Measurements from ENCODE around the gene LPP. TPM values are rescaled to one million over a fixed set of nuclear protein-coding genes. Genes with fewer than 3 reads are reported as not detected.
"Not testable (repeated sequence)": the region's sequence is repeated elsewhere in the genome, so short reads cannot be mapped to it uniquely, and the experiment has no call there.

Gene LPP
- polyA plus RNA-seq, 2 donors = 10.5 to 12.9 TPM

DNA sequence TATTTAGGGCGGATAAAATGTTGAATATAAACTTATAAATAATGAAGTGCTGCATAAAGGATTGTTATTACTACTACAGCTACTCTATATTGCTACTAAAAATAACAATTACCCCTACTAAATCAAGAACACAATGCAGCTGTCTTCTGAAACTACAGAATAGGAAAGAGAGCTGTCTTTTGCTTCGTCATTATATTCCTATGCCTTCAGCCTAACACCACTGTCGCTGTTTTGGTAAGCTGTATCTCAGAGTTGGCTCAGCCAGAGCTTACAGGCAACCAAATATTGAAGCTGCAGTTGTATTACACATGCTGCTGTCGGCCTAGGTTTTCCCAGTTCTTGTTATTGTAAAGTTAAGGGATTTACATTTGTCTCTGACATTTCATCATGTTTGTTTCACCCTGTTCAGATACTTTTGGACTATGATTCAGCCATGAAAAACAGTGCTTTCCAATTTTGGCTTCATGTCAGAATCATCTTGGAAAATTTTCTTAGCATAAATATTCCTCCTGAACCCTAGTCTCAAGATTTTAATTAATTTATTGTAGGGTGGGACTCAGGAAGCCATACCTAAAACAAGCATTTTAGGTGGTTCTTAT, 31.3 kb upstream of the LPP start:
- Histone ChIP-seq H3K4me3 (ENCODE audit: low read depth in 1 of 2, low read length in 2 of 2) (no peak overlapping the region), H3K4me1 (ENCODE audit: control insufficient read depth in 2 of 2, insufficient read depth in 2 of 2, low read length in 1 of 2) (no peaks in the 10 kb centered on the region), H3K27me3 (ENCODE audit: control insufficient read depth in 1 of 2, insufficient read depth in 2 of 2, low read length in 2 of 2) (no peaks in the 10 kb centered on the region), H3K27ac (ENCODE audit: low read depth in 2 of 2, low read length in 1 of 2) (no peak overlapping the region), H3K36me3 (ENCODE audit: control insufficient read depth in 2 of 2, insufficient read depth in 2 of 2, low read length in 1 of 2) (no peaks in the 10 kb centered on the region), H3K9me3 (ENCODE audit: control insufficient read depth in 2 of 2, insufficient read depth in 1 of 2, low read depth in 1 of 2, low read length in 1 of 2) (no peaks in the 10 kb centered on the region)
- WGBS, 2 donors = 80% methylated on average over 4 of the region's 4 CpGs

DNA sequence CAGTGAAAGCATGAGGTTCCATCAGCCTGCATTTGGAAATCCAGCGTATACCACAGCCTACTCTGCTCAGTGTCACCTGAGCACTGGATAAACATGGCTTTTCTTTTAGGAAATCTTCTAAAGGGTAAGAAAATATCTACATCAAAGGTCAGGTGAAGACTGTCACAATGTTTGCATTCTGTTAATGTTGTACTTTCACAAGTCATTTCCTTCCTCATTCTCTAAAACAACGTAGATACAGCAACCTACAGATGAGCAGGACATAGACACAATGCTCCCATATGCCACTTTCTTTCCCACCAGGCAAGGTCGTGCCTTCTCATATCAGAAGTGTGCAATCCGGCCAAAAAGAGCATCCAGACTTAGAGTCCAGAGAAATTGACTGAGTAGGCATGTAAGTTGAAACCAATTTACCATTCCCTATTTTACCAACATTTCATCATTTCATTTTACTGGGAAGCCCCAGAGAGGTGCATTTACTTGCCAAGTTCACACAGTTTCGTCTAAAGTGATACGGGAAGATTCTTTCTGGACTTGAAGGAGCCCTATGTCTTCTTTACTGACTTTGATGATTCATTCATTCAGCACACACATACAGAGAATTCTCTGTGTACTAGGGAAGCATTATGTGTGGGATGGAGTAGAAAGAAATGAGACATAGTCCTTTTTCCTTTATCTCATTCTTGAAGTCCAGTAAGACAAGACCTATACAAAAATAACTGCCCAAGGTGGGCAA, 30.6 kb upstream of the LPP start:
- H3K27ac ChIP-seq (ENCODE audit: low read depth in 2 of 2, low read length in 1 of 2) = no peak overlapping the region
- H3K4me1 ChIP-seq (ENCODE audit: control insufficient read depth in 2 of 2, insufficient read depth in 2 of 2, low read length in 1 of 2) = no peaks in the 10 kb centered on the region
- H3K36me3 ChIP-seq (ENCODE audit: control insufficient read depth in 2 of 2, insufficient read depth in 2 of 2, low read length in 1 of 2) = no peaks in the 10 kb centered on the region
- H3K4me3 ChIP-seq (ENCODE audit: low read depth in 1 of 2, low read length in 2 of 2) = no peak overlapping the region
- H3K9me3 ChIP-seq (ENCODE audit: control insufficient read depth in 2 of 2, insufficient read depth in 1 of 2, low read depth in 1 of 2, low read length in 1 of 2) = no peaks in the 10 kb centered on the region
- H3K27me3 ChIP-seq (ENCODE audit: control insufficient read depth in 1 of 2, insufficient read depth in 2 of 2, low read length in 2 of 2) = no peaks in the 10 kb centered on the region
- 74 to 76% methylated on average over 6 of the region's 6 CpGs for WGBS, 2 donors

DNA sequence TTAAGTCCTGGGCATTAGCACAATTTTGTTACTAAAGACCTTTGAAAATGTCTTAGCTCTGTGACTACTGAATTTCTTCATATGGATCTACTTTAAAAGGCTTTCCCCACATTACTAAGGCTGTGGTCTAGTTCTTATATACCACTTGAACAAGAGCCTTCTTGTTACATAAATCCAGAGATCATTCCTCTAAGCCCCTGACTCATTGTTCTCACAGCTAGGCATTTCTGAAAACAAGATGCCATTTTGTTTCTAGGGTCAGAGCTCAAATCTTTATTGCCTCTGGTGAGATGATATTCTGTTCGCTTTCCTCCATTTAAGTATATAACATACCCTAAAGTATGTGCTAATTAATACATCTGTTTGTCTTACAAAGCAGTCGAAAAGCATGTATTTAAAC, 29.8 kb upstream of the LPP start:
- WGBS, 2 donors = 85 to 88% methylated on average over 2 of the region's 2 CpGs
- Histone ChIP-seq H3K9me3 (ENCODE audit: control insufficient read depth in 2 of 2, insufficient read depth in 1 of 2, low read depth in 1 of 2, low read length in 1 of 2) (no peaks in the 10 kb centered on the region), H3K4me1 (ENCODE audit: control insufficient read depth in 2 of 2, insufficient read depth in 2 of 2, low read length in 1 of 2) (no peaks in the 10 kb centered on the region), H3K4me3 (ENCODE audit: low read depth in 1 of 2, low read length in 2 of 2) (no peak overlapping the region), H3K27me3 (ENCODE audit: control insufficient read depth in 1 of 2, insufficient read depth in 2 of 2, low read length in 2 of 2) (no peaks in the 10 kb centered on the region), H3K27ac (ENCODE audit: low read depth in 2 of 2, low read length in 1 of 2) (no peak overlapping the region), H3K36me3 (ENCODE audit: control insufficient read depth in 2 of 2, insufficient read depth in 2 of 2, low read length in 1 of 2) (no peaks in the 10 kb centered on the region)

DNA sequence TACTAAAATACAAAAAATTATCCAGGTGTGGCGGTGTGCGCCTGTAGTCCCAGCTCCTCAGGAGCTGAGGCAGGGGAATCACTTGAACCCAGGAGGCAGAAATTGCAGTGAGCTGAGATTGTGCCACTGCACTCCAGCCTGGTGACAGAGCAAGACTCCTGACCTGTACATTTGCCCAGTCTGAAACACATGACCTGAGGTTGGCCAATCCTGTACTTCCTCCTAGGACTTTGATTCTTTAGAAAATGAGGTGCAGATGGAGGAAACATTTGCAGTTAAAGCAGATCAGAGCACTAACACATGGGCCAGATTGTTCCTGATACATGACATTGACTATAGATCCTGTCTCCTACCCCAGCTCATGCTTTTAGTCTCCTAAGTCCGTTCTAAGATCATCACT, 28.9 kb upstream of the LPP start:
- Histone ChIP-seq H3K27me3 (ENCODE audit: control insufficient read depth in 1 of 2, insufficient read depth in 2 of 2, low read length in 2 of 2) (no peaks in the 10 kb centered on the region), H3K27ac (ENCODE audit: low read depth in 2 of 2, low read length in 1 of 2) (no peak overlapping the region), H3K9me3 (ENCODE audit: control insufficient read depth in 2 of 2, insufficient read depth in 1 of 2, low read depth in 1 of 2, low read length in 1 of 2) (no peaks in the 10 kb centered on the region), H3K4me1 (ENCODE audit: control insufficient read depth in 2 of 2, insufficient read depth in 2 of 2, low read length in 1 of 2) (no peaks in the 10 kb centered on the region), H3K4me3 (ENCODE audit: low read depth in 1 of 2, low read length in 2 of 2) (no peak overlapping the region), H3K36me3 (ENCODE audit: control insufficient read depth in 2 of 2, insufficient read depth in 2 of 2, low read length in 1 of 2) (no peaks in the 10 kb centered on the region)
- 97 to 98% methylated on average over 3 of the region's 3 CpGs for WGBS, 2 donors

DNA sequence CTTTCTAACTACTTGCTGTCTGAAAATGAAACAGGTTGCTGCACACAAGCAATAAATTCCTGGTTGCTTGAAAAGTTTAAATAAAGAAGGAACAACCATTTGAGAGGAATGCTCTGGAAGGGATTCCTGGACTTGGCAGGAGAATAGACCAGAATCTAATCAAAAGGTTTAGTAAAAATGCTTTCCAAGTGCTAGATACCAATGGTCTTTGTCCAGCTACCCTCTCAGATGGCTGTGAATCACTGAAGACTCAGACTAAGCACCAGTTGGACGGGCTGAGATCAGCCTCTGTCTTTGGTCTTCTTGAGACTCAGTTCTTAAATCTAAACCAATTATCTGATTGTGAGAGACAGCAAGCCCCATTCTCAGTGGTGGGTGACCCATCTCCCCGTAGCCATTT, 27.7 kb upstream of the LPP start:
- Histone ChIP-seq H3K9me3 (ENCODE audit: control insufficient read depth in 2 of 2, insufficient read depth in 1 of 2, low read depth in 1 of 2, low read length in 1 of 2) (no peaks in the 10 kb centered on the region), H3K27ac (ENCODE audit: low read depth in 2 of 2, low read length in 1 of 2) (no peak overlapping the region)
- WGBS, 2 donors = 82 to 91% methylated on average over 2 of the region's 2 CpGs

DNA sequence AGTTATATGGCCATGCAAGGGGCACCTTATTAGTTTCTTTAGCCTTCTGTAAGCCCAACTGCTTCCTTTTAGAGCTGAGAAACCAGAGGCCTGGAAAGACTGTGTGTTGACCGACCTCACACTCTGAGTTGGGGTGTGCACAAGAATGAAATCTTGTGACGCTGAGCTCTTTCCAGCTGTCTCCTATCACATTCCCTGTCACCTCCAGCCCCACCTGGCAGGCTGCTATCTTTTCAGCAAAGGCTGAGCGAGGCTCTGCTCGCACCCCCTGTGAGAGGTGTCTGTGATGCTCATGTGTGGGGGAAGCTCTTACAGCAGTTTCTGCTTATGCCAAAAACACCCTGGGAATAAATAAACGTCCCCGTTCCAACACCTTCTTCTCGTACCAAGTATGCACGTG, 27.0 kb upstream of the LPP start:
- H3K36me3 ChIP-seq (ENCODE audit: control insufficient read depth in 2 of 2, insufficient read depth in 2 of 2, low read length in 1 of 2) = no peaks in the 10 kb centered on the region
- no peaks in the 10 kb centered on the region for H3K4me1 ChIP-seq (ENCODE audit: control insufficient read depth in 2 of 2, insufficient read depth in 2 of 2, low read length in 1 of 2)
- WGBS, 2 donors = 84 to 88% methylated on average over 8 of the region's 8 CpGs
- H3K4me3 ChIP-seq (ENCODE audit: low read depth in 1 of 2, low read length in 2 of 2) = no peak overlapping the region
- H3K27me3 ChIP-seq (ENCODE audit: control insufficient read depth in 1 of 2, insufficient read depth in 2 of 2, low read length in 2 of 2) = no peaks in the 10 kb centered on the region
- no peaks in the 10 kb centered on the region for H3K9me3 ChIP-seq (ENCODE audit: control insufficient read depth in 2 of 2, insufficient read depth in 1 of 2, low read depth in 1 of 2, low read length in 1 of 2)
- peak overlapping the region in 1 of 2 donors; percentile 7 for H3K27ac ChIP-seq (ENCODE audit: low read depth in 2 of 2, low read length in 1 of 2)

More for the DNA sequence above, 27.7 kb upstream of the LPP start:
- no peaks in the 10 kb centered on the region for H3K4me1 ChIP-seq (ENCODE audit: control insufficient read depth in 2 of 2, insufficient read depth in 2 of 2, low read length in 1 of 2)
- no peak overlapping the region for H3K4me3 ChIP-seq (ENCODE audit: low read depth in 1 of 2, low read length in 2 of 2)
- H3K36me3 ChIP-seq (ENCODE audit: control insufficient read depth in 2 of 2, insufficient read depth in 2 of 2, low read length in 1 of 2) = no peaks in the 10 kb centered on the region
- no peaks in the 10 kb centered on the region for H3K27me3 ChIP-seq (ENCODE audit: control insufficient read depth in 1 of 2, insufficient read depth in 2 of 2, low read length in 2 of 2)

DNA sequence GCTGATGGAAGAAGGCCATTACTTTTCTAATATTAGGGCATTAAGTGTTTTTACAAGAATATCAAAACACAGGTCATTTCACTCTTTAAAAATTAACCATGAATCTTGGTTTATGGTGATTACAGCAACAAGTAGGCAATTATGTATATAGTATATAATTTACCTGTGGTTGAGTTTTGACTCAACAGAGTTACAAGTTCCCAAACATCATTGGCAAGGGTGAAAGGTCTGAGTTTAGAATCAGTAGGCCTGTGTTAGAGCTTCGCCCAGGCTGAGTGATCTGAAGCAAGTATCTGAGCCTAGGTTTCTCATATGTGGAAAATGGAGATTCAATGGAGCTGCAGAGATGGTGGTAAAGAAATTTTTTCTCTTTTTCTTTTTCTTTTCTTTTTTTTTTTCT, 25.1 kb upstream of the LPP start:
- H3K4me3 ChIP-seq (ENCODE audit: low read depth in 1 of 2, low read length in 2 of 2) = no peak overlapping the region
- H3K9me3 ChIP-seq (ENCODE audit: control insufficient read depth in 2 of 2, insufficient read depth in 1 of 2, low read depth in 1 of 2, low read length in 1 of 2) = no peaks in the 10 kb centered on the region
- no peaks in the 10 kb centered on the region for H3K4me1 ChIP-seq (ENCODE audit: control insufficient read depth in 2 of 2, insufficient read depth in 2 of 2, low read length in 1 of 2)
- no peaks in the 10 kb centered on the region for H3K36me3 ChIP-seq (ENCODE audit: control insufficient read depth in 2 of 2, insufficient read depth in 2 of 2, low read length in 1 of 2)
- no peak overlapping the region for H3K27ac ChIP-seq (ENCODE audit: low read depth in 2 of 2, low read length in 1 of 2)
- H3K27me3 ChIP-seq (ENCODE audit: control insufficient read depth in 1 of 2, insufficient read depth in 2 of 2, low read length in 2 of 2) = no peaks in the 10 kb centered on the region
- 90 to 97% methylated on average over 1 of the region's 1 CpG for WGBS, 2 donors

DNA sequence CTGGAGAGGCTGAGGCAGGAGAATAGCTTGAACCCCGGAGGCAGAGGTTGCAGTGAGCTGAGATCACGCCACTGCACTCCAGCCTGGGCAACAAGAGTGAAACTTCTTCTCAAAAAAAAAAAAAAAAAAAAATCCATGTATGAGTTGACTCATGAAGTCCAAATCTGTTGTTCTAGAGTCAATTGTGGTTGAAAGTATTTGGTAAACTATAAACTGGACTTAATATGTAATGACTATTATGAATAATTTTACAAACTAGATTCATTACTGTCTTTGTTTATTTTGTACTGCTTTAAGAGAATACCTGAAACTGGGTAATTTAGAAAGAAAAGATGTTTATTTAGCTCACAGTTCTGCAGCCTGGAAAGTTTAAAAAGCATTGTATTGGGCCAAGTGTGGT, 22.9 kb upstream of the LPP start:
- H3K27ac ChIP-seq (ENCODE audit: low read depth in 2 of 2, low read length in 1 of 2); H3K4me3 ChIP-seq (ENCODE audit: low read depth in 1 of 2, low read length in 2 of 2); H3K9me3 ChIP-seq (ENCODE audit: control insufficient read depth in 2 of 2, insufficient read depth in 1 of 2, low read depth in 1 of 2, low read length in 1 of 2); H3K27me3 ChIP-seq (ENCODE audit: control insufficient read depth in 1 of 2, insufficient read depth in 2 of 2, low read length in 2 of 2); H3K4me1 ChIP-seq (ENCODE audit: control insufficient read depth in 2 of 2, insufficient read depth in 2 of 2, low read length in 1 of 2); H3K36me3 ChIP-seq (ENCODE audit: control insufficient read depth in 2 of 2, insufficient read depth in 2 of 2, low read length in 1 of 2): not testable (repeated sequence)
- 93% methylated on average over 2 of the region's 2 CpGs for WGBS, 2 donors

DNA sequence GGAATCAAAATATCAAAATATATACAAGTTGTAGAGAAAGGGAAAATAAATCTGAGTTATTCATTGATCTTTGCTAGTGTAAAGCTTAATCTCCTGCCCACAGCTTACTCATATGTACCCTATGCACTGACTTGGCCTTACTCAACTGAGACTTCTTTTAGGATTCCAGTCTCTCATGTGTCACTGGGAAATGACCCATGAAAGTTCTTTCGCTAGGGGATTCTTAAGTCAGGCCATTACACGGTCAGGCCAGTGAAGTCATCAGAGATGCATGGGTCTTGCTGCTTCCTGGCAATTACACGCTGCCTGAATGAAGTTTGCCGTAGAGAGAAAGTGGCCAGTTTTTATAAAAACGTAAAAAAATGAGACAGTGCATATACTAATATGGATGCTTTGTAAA, 20.7 kb upstream of the LPP start:
- Histone ChIP-seq H3K27ac (ENCODE audit: low read depth in 2 of 2, low read length in 1 of 2) (no peak overlapping the region), H3K36me3 (ENCODE audit: control insufficient read depth in 2 of 2, insufficient read depth in 2 of 2, low read length in 1 of 2) (no peaks in the 10 kb centered on the region), H3K27me3 (ENCODE audit: control insufficient read depth in 1 of 2, insufficient read depth in 2 of 2, low read length in 2 of 2) (no peaks in the 10 kb centered on the region), H3K4me3 (ENCODE audit: low read depth in 1 of 2, low read length in 2 of 2) (no peak overlapping the region), H3K4me1 (ENCODE audit: control insufficient read depth in 2 of 2, insufficient read depth in 2 of 2, low read length in 1 of 2) (no peaks in the 10 kb centered on the region), H3K9me3 (ENCODE audit: control insufficient read depth in 2 of 2, insufficient read depth in 1 of 2, low read depth in 1 of 2, low read length in 1 of 2) (no peaks in the 10 kb centered on the region)
- 87 to 89% methylated on average over 5 of the region's 5 CpGs for WGBS, 2 donors

DNA sequence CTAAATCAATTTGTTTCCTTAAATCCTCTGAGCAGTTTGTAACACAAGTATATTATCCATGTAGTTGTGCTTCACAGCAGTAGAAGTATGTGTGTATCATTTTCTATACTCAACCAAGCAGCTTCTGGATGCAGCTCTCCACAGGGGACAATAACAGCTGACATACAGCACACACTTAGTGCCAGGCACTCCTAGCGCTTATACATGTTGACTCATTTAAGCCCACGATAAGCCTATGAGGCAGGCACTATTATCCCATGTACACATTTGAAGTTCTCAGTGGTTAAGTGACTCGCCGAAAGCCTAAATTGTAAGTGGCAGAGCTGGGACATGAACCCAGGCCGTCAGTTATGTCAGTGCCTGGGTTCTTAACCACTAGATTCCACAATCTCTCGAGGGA, 20.3 kb upstream of the LPP start:
- H3K27me3 ChIP-seq (ENCODE audit: control insufficient read depth in 1 of 2, insufficient read depth in 2 of 2, low read length in 2 of 2) = no peaks in the 10 kb centered on the region
- no peaks in the 10 kb centered on the region for H3K9me3 ChIP-seq (ENCODE audit: control insufficient read depth in 2 of 2, insufficient read depth in 1 of 2, low read depth in 1 of 2, low read length in 1 of 2)
- WGBS, 2 donors = 75 to 84% methylated on average over 6 of the region's 6 CpGs
- no peaks in the 10 kb centered on the region for H3K4me1 ChIP-seq (ENCODE audit: control insufficient read depth in 2 of 2, insufficient read depth in 2 of 2, low read length in 1 of 2)
- no peak overlapping the region for H3K27ac ChIP-seq (ENCODE audit: low read depth in 2 of 2, low read length in 1 of 2)
- H3K4me3 ChIP-seq (ENCODE audit: low read depth in 1 of 2, low read length in 2 of 2) = no peak overlapping the region
- no peaks in the 10 kb centered on the region for H3K36me3 ChIP-seq (ENCODE audit: control insufficient read depth in 2 of 2, insufficient read depth in 2 of 2, low read length in 1 of 2)
